ENCODE data around the gene PALS2. TPM values are rescaled to one million over a fixed set of nuclear protein-coding genes. Genes with fewer than 3 reads are reported as not detected.

PALS2 gene
- total and polyA plus RNA-seq, 9 of the 15 experiments (the other 6 are each of a cell fraction or from before 2014, with no cell fraction given): 5.9 to 35.0 (median 17.7) TPM

GRCh38 chr7:24580283-24580946, 7.2 kb downstream of the PALS2 start:
- Histone ChIP-seq H3K9me1 (ENCODE audit: control insufficient read depth, insufficient read depth, low read length) (no peaks in the 10 kb centered on the region), H3K4me1 (replicated peaks in 1 of 2; ENCODE audit: control insufficient read depth in 2 of 2, insufficient read depth in 2 of 2, low read length in 2 of 2) (peaks cover 0 to 18% of the 10 kb centered on the region in 2 experiments; a peak in 2 of 5 replicates), H3K36me3 (ENCODE audit: control insufficient read depth, insufficient read depth, low read length) (no peaks in the 10 kb centered on the region; the same call in 2 of the 3 replicates), H2AFZ (ENCODE audit: low read depth, low read length) (no peak overlapping the region), H3K27me3 (ENCODE audit: control insufficient read depth in 2 of 2, insufficient read depth in 2 of 2, low read length in 2 of 2) (no peaks in the 10 kb centered on the region), H3K4me2 (ENCODE audit: insufficient read depth, low read length) (no peak overlapping the region), H3K9me3 (replicated peaks; ENCODE audit: control insufficient read depth, insufficient read depth, low read depth, low read length) (no peaks in the 10 kb centered on the region), H4K20me1 (replicated peaks; ENCODE audit: control insufficient read depth, insufficient read depth, low read length) (peaks cover 18% of the 10 kb centered on the region), H3K79me2 (ENCODE audit: control insufficient read depth, insufficient read depth, low read length) (peaks cover 71% of the 10 kb centered on the region), H3K9ac (ENCODE audit: insufficient read depth in 1 of 2, low read depth in 2 of 2, low read length in 2 of 2) (no peak overlapping the region), H3K4me3 (no peak overlapping the region), H3K27ac (ENCODE audit: extremely low read depth, low read depth, low read length) (no peak overlapping the region)
- CTCF ChIA-PET (ENCODE audit: low intra/inter-chr PET ratio): no interaction called here
- POLR2A ChIA-PET: interaction anchor here (0.7 kb wide), 1 partner anchor 100 kb away, joined by 4 read pairs; no protein-coding TSS in a partner anchor
- DNase-seq (ENCODE audit: extremely low read depth in 1 of 4, low spot score in 3 of 4) (no peak), ATAC-seq (no peak), FAIRE-seq (no peak)
- no TSS peak for BruUV-seq (replicated peaks)
- intact Hi-C loops (cut with micrococcal nuclease) (loop anchor here (10.0 kb wide), 1 partner anchor 266 kb away; no protein-coding TSS in a partner anchor), in situ Hi-C loops (cut with MboI) (no loop called here)
- WGBS (ENCODE audit: insufficient coverage, low coverage, missing lambda C conversion rate): 0% methylated on average over 2 of the region's 2 CpGs
- TF ChIP-seq ZKSCAN1 (IDR thresholded peaks at IDR 0.05; ENCODE audit: low read depth, low read length) (no peak), SOX6 (IDR thresholded peaks at IDR 0.05) (peak; percentile 41; the same call in 1 of the 2 replicates), ZNF644 (tag; IDR thresholded peaks at IDR 0.05; ENCODE audit: low read depth) (no peak), HMBOX1 (IDR thresholded peaks at IDR 0.05) (peak; percentile 69), ZNF24 (IDR thresholded peaks at IDR 0.05) (no peak), PKNOX1 (IDR thresholded peaks at IDR 0.05) (peak; percentile 89), ZC3H4 (CRISPR knock-in tag; IDR thresholded peaks at IDR 0.05; ENCODE audit: borderline replicate concordance) (no peak), OTX1 (CRISPR knock-in tag; IDR thresholded peaks at IDR 0.05) (no peak), ZNF23 (CRISPR knock-in tag; IDR thresholded peaks at IDR 0.05) (no peak), PBX2 (CRISPR knock-in tag; IDR thresholded peaks at IDR 0.05; ENCODE audit: low read depth) (no peak), PBX2 (tag; conservative IDR thresholded peaks at IDR 0.05; ENCODE audit: low read depth) (peak; percentile 90), MNT (conservative IDR thresholded peaks at IDR 0.05) (no peak), EP300 (IDR thresholded peaks at IDR 0.05; ENCODE audit: low read length) (0 out of 2 replicates have a peak, but pooled peaks have one; percentile 16), PREB (CRISPR knock-in tag; IDR thresholded peaks at IDR 0.05) (no peak), FOSL1 (tag; conservative IDR thresholded peaks at IDR 0.05) (peak; percentile 86), MEIS2 (IDR thresholded peaks at IDR 0.05; ENCODE audit: partially characterized antibody) (peak; percentile 97)
